ENCODE data around the gene INSYN1. TPM values are rescaled to one million over a fixed set of nuclear protein-coding genes. Genes with fewer than 3 reads are reported as not detected.
A peak's percentile ranks its signal among the peaks of the same experiment; 100 is the strongest.

Gene INSYN1
- total RNA-seq, 1 donor from 2014 or later, result under 0.01 TPM

- TF ChIP-seq CTCF (conservative IDR thresholded peaks at IDR 0.05; ENCODE audit: low read depth, low read length), result no peak
These were observed 36.7 kb downstream of the INSYN1 start for GRCh38 chr15:73716417-73716816.

GRCh38 chr15:73715417-73715816, 37.7 kb downstream of the INSYN1 start:
- TF ChIP-seq CTCF (conservative IDR thresholded peaks at IDR 0.05; ENCODE audit: low read depth, low read length), result no peak
- no peak overlapping the region for H3K4me3 ChIP-seq (ENCODE audit: low read depth, low read length)
- no peak for DNase-seq (ENCODE audit: low read depth)

More at GRCh38 chr15:73716417-73716816, 36.7 kb downstream of the INSYN1 start:
- no peak for DNase-seq (ENCODE audit: low read depth)
- no peak overlapping the region for H3K4me3 ChIP-seq (ENCODE audit: low read depth, low read length)

DNA sequence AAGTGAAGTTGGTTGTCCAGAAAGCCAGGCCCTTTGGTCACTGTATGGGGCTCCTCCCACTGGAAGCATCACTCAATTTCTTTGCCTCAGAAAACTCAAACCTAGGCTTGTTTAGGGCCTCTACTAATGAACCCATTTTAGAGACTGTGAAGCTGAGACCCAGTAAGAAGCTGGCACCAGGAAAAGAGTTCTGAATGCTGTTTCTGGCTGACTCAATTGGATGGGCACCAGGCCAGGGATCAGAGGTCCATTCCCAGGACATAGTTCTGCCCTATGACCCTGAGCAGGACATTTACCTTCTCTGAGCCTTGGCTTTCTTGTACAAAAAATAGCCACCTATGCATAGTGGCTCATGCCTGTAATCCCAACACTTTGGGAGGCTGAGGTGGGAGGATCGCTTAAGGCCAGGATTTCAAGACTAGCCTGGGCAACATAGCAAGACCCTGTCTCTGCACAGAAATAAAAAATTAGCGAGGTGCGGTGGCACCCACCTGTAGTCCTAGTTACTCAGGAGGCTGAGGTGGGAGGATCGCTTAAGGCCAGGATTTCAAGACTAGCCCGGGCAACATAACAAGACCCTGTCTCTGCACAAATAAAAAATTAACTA, 38.4 kb downstream of the INSYN1 start:
- DNase-seq (ENCODE audit: low read depth), result no peak
- TF ChIP-seq CTCF (conservative IDR thresholded peaks at IDR 0.05; ENCODE audit: low read depth, low read length), result no peak
- H3K4me3 ChIP-seq (ENCODE audit: low read depth, low read length), result no peak overlapping the region

DNA sequence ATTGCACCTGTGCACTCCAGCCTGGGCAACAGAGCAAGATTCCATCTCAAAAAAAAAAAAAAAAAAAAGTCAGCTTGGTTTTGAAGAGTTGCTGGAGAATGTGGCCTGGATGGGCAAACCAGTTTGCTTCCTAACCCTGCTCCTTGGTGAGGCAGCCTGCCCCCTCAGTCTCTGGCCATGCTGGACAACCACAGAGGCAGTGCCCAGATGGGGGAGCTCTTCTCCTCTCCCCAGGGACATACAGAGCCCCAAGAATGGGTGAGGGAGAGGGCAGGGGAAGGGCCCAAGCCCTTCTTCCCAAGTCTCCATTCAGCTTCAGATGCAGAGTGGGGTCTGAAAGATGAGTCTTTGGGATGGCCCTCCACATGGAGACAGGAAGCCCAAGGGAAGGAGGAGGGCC, 41.0 kb downstream of the INSYN1 start:
- TF ChIP-seq CTCF (conservative IDR thresholded peaks at IDR 0.05; ENCODE audit: low read depth, low read length), result peak; percentile 41

DNA sequence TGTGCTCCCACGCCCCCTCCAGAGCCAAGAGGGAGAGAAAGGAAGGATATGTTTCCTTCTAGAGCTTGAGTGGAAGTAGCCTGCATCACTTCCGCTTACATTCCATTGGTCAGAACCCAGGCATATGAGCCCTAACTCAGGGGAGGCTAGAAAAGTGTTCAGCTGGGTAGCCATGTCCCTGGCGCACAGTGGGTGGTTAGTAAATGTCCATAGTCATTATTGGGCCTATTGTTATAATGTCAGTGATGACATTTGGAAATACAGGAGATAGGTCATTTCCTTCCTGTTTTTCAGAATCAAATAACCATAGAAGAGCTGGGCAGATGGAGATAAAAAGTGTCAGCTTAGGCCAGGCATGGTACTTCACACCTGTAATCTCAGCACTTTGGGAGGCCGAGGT, 41.6 kb downstream of the INSYN1 start:
- no peak for TF ChIP-seq CTCF (conservative IDR thresholded peaks at IDR 0.05; ENCODE audit: low read depth, low read length)
- DNase-seq (ENCODE audit: low read depth), result no peak
- no peak overlapping the region for H3K4me3 ChIP-seq (ENCODE audit: low read depth, low read length)

More for the DNA sequence above, 41.0 kb downstream of the INSYN1 start:
- no peak for DNase-seq (ENCODE audit: low read depth)
- no peak overlapping the region for H3K4me3 ChIP-seq (ENCODE audit: low read depth, low read length)

- no peak for DNase-seq (ENCODE audit: low read depth)
These were observed 42.8 kb downstream of the INSYN1 start for GRCh38 chr15:73710321-73710720.

More at GRCh38 chr15:73710321-73710720, 42.8 kb downstream of the INSYN1 start:
- H3K4me3 ChIP-seq (ENCODE audit: low read depth, low read length), result no peak overlapping the region
- no peak for TF ChIP-seq CTCF (conservative IDR thresholded peaks at IDR 0.05; ENCODE audit: low read depth, low read length)
